SH-SY5Y (cell line): ENCODE results near the gene ABCD3.

Experiments
- GATA2 ChIP-seq: IDR thresholded peaks from 2 replicates; pipeline ENCODE4 v1.6.1; 2011; ENCODE audit warnings: mild to moderate bottlenecking, low read depth, low read length
- GATA3 ChIP-seq: IDR thresholded peaks from 2 replicates; pipeline ENCODE4 v1.6.1; 2011; ENCODE audit warnings: low read depth, mild to moderate bottlenecking, low read length, moderate library complexity

GRCh38 chr1:94501426-94501825, 83.2 kb downstream of the ABCD3 start:
- TF ChIP-seq GATA2 (no peak), GATA3 (no peak)
